Putamen (tissue), 1 donor: ENCODE results near the gene SCN1B.

Experiments used
- DNase-seq: peaks from one replicate; pipeline ENCODE4 v3.0.0-alpha.2; 2016; ENCODE audit warnings: low spot score

Gene SCN1B

DNA sequence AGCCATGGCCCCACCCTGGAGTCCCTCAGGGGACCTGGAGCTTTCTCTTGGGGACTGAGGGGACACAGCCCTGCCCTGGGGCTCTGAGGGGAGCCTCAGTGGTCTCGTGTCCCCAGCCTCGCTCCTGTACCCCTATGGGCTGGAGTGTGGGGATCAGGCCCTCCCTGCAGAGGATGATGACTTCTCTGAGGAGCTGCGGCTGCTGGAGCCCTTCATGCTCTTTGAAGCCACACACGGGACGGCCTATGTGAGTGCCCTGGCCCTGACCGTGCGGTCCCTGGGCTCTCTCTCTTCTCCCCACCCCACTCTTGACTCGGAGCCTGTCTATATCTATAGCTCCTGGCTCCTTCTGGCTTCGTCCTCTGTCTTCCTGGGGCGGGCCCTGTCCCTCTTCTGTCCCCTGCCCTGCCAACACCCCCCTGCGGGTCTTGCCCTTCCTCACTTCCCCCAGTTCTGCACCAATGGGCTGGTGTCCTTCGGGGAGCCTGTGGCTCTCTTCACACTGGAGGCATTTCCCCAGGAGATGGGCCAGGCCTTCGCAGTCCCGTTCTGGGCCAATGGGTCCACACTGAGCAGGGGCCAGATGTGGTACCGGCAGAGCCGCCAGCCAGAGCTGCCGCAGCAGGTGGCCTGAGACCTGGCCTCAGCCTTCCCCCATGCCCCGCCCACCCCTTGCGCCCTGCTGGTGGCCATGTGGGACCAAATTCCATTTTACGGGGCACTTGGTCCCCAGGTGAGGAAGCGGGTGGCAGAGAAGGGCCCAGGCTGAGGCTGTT lies 44.3 kb downstream of the SCN1B start:
- no peak for DNase-seq

- DNase-seq = no peak
These were observed 45.1 kb downstream of the SCN1B start for GRCh38 chr19:35075202-35076025.

DNA sequence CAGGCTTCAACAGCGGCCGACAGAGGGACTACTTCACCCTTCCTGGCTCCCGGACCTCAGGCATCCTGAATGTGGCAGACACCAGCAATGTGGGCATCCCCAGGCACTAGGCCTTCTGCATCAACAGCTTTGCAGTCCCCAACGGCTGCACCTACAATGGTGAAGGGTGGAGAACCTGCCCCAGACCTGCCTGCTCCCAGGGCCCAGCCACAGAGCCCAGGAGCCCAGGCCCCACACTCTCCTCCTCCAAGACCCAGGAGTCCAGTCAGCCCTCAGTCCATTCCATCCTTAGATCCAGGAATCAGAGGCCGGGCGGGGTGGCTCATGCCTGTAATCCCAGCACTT lies 45.7 kb downstream of the SCN1B start:
- no peak for DNase-seq

DNA sequence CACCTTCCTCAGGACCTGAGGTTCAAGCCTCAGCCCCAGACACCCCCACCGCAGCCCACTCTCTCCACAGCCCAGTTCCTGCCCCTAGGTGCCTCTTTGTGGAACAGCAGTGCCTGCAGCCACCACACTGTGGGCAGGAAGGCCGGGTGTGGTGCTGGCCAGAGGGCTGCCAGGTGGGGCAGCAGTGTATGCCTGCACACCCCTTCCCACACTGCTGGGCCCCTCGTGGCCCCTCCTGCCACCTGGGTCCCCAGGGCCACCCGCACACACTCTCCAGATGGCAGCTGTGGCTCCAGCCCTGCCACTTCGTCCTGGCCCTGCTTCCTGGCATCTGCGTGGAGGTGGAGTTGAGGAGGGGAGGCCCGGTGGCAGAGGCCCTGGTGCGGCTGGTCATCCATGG lies 46.4 kb downstream of the SCN1B start:
- no peak for DNase-seq

DNA sequence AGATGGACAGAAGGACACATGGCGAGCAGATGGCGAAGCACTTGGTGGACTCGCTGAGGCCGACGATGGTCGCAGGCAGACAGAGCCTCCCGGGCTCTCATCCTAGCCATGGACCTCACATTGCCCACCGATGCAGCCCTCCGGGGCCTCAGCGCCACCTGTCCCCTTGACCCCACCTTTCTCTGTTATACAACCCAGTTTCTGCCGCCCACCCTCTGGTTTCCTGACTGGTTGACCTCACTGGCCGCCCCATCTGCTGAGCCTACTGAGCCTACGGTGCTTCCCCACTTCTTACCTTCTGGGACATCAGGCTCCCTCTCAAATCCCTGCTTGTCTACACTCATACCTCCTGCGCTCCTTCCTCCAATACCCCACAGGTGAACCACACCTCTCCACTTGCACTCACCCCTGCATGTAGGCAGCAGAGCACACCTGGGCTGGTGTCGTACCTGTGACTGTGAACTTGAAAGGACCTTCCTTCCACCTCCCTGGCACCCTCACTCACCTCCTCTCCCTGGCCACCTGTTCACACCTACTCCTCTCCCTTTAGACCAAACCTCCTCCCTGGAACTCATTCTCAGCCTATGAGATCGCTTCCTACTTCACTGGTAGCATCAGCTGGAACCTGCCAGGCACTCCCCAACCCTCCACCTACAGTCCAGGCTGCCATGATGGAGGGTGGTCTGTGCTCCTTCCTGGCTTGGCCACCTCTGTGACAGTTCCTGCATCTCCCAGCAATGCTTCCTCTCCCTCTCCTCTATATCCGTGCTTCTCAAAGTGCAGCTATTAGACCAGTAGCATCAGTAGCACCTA lies 47.3 kb downstream of the SCN1B start:
- DNase-seq = no peak

- no peak for DNase-seq
These were observed 49.6 kb downstream of the SCN1B start for GRCh38 chr19:35079826-35080225.

DNA sequence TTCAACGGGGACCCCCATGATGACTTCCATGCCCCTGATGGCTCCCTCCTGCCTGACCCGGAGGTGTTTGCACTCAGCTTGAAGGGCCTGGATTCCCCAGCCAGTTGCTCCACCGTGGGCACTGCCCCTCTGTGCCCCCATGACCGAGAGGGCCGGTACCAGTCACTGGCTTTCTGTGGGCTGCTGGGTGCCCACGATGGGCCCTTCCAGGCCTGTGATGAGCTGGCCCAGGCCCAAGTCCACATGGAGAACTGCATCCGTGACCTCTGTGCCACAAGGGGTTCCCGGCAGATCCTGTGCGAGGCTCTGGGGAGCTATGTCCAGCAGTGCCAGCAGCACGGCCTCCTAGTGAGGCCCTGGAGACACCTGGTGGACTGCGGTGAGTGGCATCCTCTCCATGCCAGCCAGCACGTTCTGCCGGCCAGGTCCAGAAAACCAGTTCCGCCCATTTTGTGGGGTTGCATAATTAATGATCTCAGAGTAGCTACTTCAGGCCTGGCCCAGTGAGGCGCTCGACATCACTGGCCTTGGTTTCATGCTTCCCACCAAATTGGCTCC lies 50.4 kb downstream of the SCN1B start:
- no peak for DNase-seq

GRCh38 chr19:35081201-35081600 lies 50.9 kb downstream of the SCN1B start:
- no peak for DNase-seq

DNA sequence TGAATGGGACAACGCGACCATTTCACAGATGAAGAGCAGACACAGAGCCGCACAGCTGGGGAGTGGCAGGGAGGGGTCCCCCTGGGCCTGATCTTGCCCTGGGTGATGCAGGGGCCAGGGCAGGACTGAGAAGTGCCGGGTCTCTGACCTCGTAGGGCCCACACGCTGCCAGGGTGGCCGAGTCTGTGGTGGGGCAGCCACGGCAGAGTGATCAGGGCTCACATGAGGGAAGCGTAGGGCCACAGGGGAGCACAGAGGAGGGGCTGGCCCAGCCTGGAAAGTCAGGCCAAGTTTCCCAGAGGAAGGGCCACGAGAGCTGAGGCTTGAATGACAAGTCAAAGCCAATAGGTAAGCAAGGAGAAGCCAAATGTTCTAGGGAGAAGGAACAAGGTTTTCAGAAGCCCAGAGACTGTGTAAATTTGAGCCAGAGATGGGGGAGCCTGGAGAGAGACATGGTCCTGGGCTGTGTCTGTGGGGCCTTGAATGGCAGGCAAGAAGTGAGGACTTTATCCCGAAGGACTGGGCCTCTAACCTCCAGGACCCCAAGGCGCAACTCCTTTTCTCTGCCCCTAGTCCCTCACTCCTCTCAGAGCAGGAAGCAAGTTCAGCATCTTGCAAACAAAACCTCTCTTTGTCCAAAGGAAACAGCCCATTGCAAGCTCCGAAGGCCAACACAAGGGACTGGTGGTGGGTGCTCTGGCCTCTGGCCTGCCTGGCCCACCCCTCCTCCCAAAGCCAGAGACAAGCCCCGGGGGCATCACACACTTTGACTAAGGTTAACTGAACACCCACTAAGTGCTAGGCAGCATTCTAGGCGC lies 53.6 kb downstream of the SCN1B start:
- DNase-seq = no peak

DNA sequence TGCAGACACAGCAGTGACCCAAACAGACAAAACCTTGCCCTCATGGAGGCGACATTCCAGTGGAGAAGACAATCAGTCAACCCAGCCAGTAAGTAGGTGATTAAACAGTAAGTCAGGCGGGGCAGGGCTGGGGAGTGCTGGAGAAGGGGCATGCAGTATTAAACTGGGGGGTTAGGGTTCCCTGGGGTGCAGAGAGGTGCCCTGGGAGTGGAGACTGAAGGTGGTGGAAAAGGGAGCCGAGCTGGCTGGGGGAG lies 54.2 kb downstream of the SCN1B start:
- no peak for DNase-seq

DNA sequence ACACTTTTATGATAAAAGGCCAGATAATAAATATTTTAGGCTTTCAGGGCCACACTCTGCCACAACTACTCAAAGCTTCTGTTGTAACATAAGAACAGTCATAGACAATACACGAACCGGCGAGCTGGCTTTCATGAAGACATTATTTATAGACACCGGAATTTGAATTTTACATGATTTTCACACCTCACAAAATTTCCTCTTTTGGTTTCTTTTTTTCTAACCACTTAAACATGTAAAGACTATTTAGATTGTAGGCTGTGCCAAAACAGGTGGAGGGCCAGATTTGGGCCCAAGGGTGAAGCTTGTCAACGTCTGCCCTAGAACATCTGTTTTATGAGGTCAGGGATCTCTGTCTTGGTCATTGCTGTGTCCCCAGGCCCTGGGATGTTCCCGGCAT lies 55.7 kb downstream of the SCN1B start:
- DNase-seq = no peak

GRCh38 chr19:35086455-35086854 lies 56.2 kb downstream of the SCN1B start:
- DNase-seq = no peak

DNA sequence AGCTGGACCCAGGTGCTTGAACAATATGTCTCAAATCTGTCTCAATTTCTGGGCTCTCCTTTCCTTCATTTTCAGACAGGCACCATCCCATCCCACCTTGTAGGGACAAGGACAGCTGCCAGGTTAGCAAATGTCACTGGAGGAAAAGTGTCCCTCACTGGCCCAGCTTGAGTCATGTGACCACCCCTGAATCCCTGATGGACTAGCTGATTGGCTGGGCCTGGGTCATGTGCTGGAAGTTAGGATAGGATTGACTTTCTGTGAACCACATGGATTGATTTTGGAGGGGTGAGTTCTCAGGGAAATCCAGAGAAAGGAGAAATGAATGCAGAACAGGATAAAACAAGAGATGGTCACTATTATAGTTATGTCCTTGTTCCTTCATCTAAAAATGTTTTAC lies 57.1 kb downstream of the SCN1B start:
- no peak for DNase-seq

GRCh38 chr19:35088131-35088913 lies 58.1 kb downstream of the SCN1B start:
- no peak for DNase-seq

GRCh38 chr19:35089554-35089953 lies 59.3 kb downstream of the SCN1B start:
- DNase-seq = no peak
